MM.1S (cell line): ENCODE results near the gene MAP2K6.

Experiments used
- DNase-seq: peaks from one replicate; pipeline ENCODE4 v3.0.0-alpha.2; 2015
- H2AFZ ChIP-seq: fragments of 300-600 bp; sonication (generic); 2 replicates; pipeline ENCODE4 v1.6.0; 2016; ENCODE audit warnings: antibody characterized with exemption, low read length
- H3F3A ChIP-seq: fragments of 300-600 bp; sonication (generic); 2 replicates; pipeline ENCODE4 v1.6.1; 2016; ENCODE audit warnings: mild to moderate bottlenecking, antibody characterized with exemption, low read length, moderate library complexity, mixed read lengths; ENCODE audit not compliant: insufficient read depth
- H3K27ac ChIP-seq: fragments of 300-600 bp; sonication (generic); 2 replicates; pipeline ENCODE4 v1.5.1; 2016; ENCODE audit warnings: mild to moderate bottlenecking, low read length
- H3K27me3 ChIP-seq: fragments of 300-600 bp; sonication (generic); replicated peaks from 2 replicates; pipeline ENCODE4 v1.6.0; 2016; ENCODE audit warnings: low read length; ENCODE audit not compliant: insufficient read depth
- H3K36me3 ChIP-seq: fragments of 300-600 bp; sonication (generic); replicated peaks from 2 replicates; pipeline ENCODE4 v1.6.1; 2016; ENCODE audit warnings: mild to moderate bottlenecking, low read length, mixed read lengths; ENCODE audit not compliant: insufficient read depth
- H3K4me1 ChIP-seq: fragments of 300-600 bp; sonication (generic); 2 replicates; pipeline ENCODE4 v1.6.1; 2016; ENCODE audit warnings: low read length, mixed read lengths
- H3K4me2 ChIP-seq: fragments of 300-600 bp; sonication (generic); 2 replicates; pipeline ENCODE4 v1.6.0; 2016; ENCODE audit warnings: low read depth, low read length
- H3K4me3 ChIP-seq: fragments of 300-600 bp; sonication (generic); 2 replicates; pipeline ENCODE4 v1.5.1; 2016; ENCODE audit warnings: low read length, mixed read lengths
- H3K79me2 ChIP-seq: fragments of 300-600 bp; sonication (generic); 2 replicates; pipeline ENCODE4 v1.6.1; 2016; ENCODE audit warnings: mixed run types, low read length, mixed read lengths
- H3K9ac ChIP-seq: fragments of 300-600 bp; sonication (generic); 2 replicates; pipeline ENCODE4 v1.6.1; 2016; ENCODE audit warnings: low read length, mixed read lengths
- H3K9me2 ChIP-seq: fragments of 300-600 bp; sonication (generic); replicated peaks from 2 replicates; pipeline ENCODE4 v1.6.1; 2016; ENCODE audit warnings: mild to moderate bottlenecking, low read length, mixed read lengths; ENCODE audit not compliant: insufficient read depth
- H3K9me3 ChIP-seq: fragments of 300-600 bp; sonication (generic); replicated peaks from 2 replicates; pipeline ENCODE4 v1.6.1; 2016; ENCODE audit warnings: mild to moderate bottlenecking, low read length, mixed read lengths; ENCODE audit not compliant: insufficient read depth
- H4K20me1 ChIP-seq: fragments of 300-600 bp; sonication (generic); 2 replicates; pipeline ENCODE4 v1.6.1; 2016; ENCODE audit warnings: mild to moderate bottlenecking, low read length, moderate library complexity, mixed read lengths; ENCODE audit not compliant: insufficient read depth
- CTCF ChIP-seq: fragments of 300-600 bp; sonication (generic); IDR thresholded peaks from 2 replicates; pipeline ENCODE4 v1.5.1; 2016; ENCODE audit warnings: antibody characterized with exemption, low read length, mixed read lengths
- EZH2 ChIP-seq: fragments of 300-600 bp; sonication (generic); optimal IDR thresholded peaks from 2 replicates; pipeline ENCODE3; 2017; ENCODE audit warnings: low read depth, mild to moderate bottlenecking, antibody characterized with exemption, low read length, mixed read lengths
- EZH2phosphoT487 ChIP-seq: fragments of 300-600 bp; sonication (generic); IDR thresholded peaks from 2 replicates; pipeline ENCODE4 v1.6.1; 2018; ENCODE audit warnings: antibody characterized with exemption, low read length

The MAP2K6 gene

GRCh38 chr17:69539781-69540319 lies 125.4 kb downstream of the MAP2K6 start:
- Histone ChIP-seq H3K4me2 (no peak overlapping the region), H3K9ac (no peak overlapping the region), H3K79me2 (no peaks in the 10 kb centered on the region), H3F3A (no peaks in the 10 kb centered on the region), H3K36me3 (no peaks in the 10 kb centered on the region), H3K27me3 (no peaks in the 10 kb centered on the region), H3K4me3 (no peak overlapping the region), H3K9me3 (no peaks in the 10 kb centered on the region), H2AFZ (no peak overlapping the region), H3K27ac (no peak overlapping the region), H4K20me1 (no peaks in the 10 kb centered on the region), H3K4me1 (no peaks in the 10 kb centered on the region), H3K9me2 (no peaks in the 10 kb centered on the region)
- no peak for DNase-seq
- TF ChIP-seq EZH2: no peak
- TF ChIP-seq CTCF: no peak
- no peak for TF ChIP-seq EZH2phosphoT487

GRCh38 chr17:69540356-69540755 lies 125.9 kb downstream of the MAP2K6 start:
- H3K9me2 ChIP-seq: no peaks in the 10 kb centered on the region
- H3K4me2 ChIP-seq: no peak overlapping the region
- no peaks in the 10 kb centered on the region for H4K20me1 ChIP-seq
- H3K4me3 ChIP-seq: no peak overlapping the region
- no peaks in the 10 kb centered on the region for H3K36me3 ChIP-seq
- H3K79me2 ChIP-seq: no peaks in the 10 kb centered on the region
- H3K27ac ChIP-seq: no peak overlapping the region
- no peak overlapping the region for H3K9ac ChIP-seq
- no peak for DNase-seq
- H3K9me3 ChIP-seq: no peaks in the 10 kb centered on the region
- no peak for TF ChIP-seq CTCF
- no peak for TF ChIP-seq EZH2phosphoT487
- no peak for TF ChIP-seq EZH2
- no peaks in the 10 kb centered on the region for H3K27me3 ChIP-seq
- no peak overlapping the region for H2AFZ ChIP-seq
- no peaks in the 10 kb centered on the region for H3K4me1 ChIP-seq
- no peaks in the 10 kb centered on the region for H3F3A ChIP-seq

GRCh38 chr17:69547230-69547629 lies 132.7 kb downstream of the MAP2K6 start:
- TF ChIP-seq EZH2 (no peak), CTCF (no peak)
- no peak overlapping the region for H3K9ac ChIP-seq
- no peak for DNase-seq
- H3K9me2 ChIP-seq: no peaks in the 10 kb centered on the region
- H3K4me3 ChIP-seq: no peak overlapping the region
- no peaks in the 10 kb centered on the region for H3K36me3 ChIP-seq
- no peaks in the 10 kb centered on the region for H3F3A ChIP-seq
- no peaks in the 10 kb centered on the region for H3K4me1 ChIP-seq
- no peaks in the 10 kb centered on the region for H4K20me1 ChIP-seq
- H3K4me2 ChIP-seq: no peak overlapping the region
- no peaks in the 10 kb centered on the region for H3K27me3 ChIP-seq
- no peaks in the 10 kb centered on the region for H3K9me3 ChIP-seq
- H3K79me2 ChIP-seq: no peaks in the 10 kb centered on the region
- no peak overlapping the region for H2AFZ ChIP-seq
- H3K27ac ChIP-seq: no peak overlapping the region
